Measurements from ENCODE around the gene NRP2.

Gene NRP2

DNA sequence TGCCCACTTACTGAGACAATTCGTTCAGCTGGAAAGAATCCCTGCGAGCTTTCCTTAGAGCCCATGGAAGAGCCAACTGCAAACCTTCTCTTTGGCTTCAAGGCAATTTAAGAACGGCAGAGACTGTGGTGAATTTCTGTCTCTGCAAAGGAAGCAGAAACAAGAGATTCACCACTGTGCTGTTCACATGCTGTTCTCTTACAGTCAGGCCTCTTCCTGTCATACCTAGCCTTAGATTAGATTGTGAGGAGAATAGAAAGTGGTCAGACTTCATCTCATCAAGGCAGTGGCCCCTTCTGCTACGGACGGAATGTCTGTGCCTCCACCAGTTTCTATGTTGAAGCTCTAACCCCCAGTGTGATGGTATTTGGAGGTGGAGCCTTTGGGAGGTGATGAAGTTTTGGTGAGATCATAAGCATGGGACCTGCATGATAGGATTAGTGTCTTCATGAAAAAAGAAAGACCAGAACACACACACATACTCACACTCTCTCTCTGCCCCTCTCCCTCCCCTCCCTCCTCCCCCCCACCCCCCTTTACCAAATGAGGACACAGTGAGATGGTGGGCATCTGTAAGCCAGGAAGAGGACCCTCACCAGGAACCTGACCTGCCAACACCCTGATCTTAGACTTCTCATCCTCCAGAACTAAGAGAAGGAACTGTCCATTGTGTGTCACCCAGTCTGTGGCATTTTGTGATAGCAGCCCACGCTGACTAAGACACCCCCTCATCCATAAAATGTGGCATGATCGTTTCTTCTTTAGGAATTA is 45.6 kb upstream of the NRP2 start:
- no peak for ATAC-seq
- TF ChIP-seq, protein P1, sequence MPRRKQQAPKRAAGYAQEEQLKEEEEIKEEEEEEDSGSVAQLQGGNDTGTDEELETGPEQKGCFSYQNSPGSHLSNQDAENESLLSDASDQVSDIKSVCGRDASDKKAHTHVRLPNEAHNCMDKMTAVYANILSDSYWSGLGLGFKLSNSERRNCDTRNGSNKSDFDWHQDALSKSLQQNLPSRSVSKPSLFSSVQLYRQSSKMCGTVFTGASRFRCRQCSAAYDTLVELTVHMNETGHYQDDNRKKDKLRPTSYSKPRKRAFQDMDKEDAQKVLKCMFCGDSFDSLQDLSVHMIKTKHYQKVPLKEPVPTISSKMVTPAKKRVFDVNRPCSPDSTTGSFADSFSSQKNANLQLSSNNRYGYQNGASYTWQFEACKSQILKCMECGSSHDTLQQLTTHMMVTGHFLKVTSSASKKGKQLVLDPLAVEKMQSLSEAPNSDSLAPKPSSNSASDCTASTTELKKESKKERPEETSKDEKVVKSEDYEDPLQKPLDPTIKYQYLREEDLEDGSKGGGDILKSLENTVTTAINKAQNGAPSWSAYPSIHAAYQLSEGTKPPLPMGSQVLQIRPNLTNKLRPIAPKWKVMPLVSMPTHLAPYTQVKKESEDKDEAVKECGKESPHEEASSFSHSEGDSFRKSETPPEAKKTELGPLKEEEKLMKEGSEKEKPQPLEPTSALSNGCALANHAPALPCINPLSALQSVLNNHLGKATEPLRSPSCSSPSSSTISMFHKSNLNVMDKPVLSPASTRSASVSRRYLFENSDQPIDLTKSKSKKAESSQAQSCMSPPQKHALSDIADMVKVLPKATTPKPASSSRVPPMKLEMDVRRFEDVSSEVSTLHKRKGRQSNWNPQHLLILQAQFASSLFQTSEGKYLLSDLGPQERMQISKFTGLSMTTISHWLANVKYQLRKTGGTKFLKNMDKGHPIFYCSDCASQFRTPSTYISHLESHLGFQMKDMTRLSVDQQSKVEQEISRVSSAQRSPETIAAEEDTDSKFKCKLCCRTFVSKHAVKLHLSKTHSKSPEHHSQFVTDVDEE (CRISPR knock-in tag; IDR thresholded peaks at IDR 0.05), result no peak
- TF ChIP-seq TCF4 (CRISPR knock-in tag; IDR thresholded peaks at IDR 0.05; ENCODE audit: borderline replicate concordance), result no peak
- no peak for TF ChIP-seq TOX (CRISPR knock-in tag; IDR thresholded peaks at IDR 0.05; ENCODE audit: borderline replicate concordance)
- TF ChIP-seq ISL1 (CRISPR knock-in tag; IDR thresholded peaks at IDR 0.05), result no peak
- TF ChIP-seq ZFP3 (CRISPR knock-in tag; IDR thresholded peaks at IDR 0.05), result no peak
- no peak for TF ChIP-seq ZNF565 (CRISPR knock-in tag; conservative IDR thresholded peaks at IDR 0.05; ENCODE audit: low read depth)
- TF ChIP-seq ZNF70 (CRISPR knock-in tag; IDR thresholded peaks at IDR 0.05), result no peak
- TF ChIP-seq ZFP30 (CRISPR knock-in tag; IDR thresholded peaks at IDR 0.05), result no peak
- no peak for TF ChIP-seq CSRNP3 (CRISPR knock-in tag; IDR thresholded peaks at IDR 0.05)
- no peak for TF ChIP-seq ESRRG (CRISPR knock-in tag; IDR thresholded peaks at IDR 0.05)
- TF ChIP-seq PATZ1 (CRISPR knock-in tag; IDR thresholded peaks at IDR 0.05; ENCODE audit: borderline replicate concordance), result no peak
- TF ChIP-seq OSR1 (CRISPR knock-in tag; IDR thresholded peaks at IDR 0.05), result no peak
- TF ChIP-seq CREB5 (CRISPR knock-in tag; IDR thresholded peaks at IDR 0.05; ENCODE audit: low read depth), result no peak
- no peak for TF ChIP-seq GLIS3 (CRISPR knock-in tag; IDR thresholded peaks at IDR 0.05)

GRCh38 chr2:205637320-205637602 is 45.0 kb upstream of the NRP2 start:
- no peak for TF ChIP-seq POU6F1 (CRISPR knock-in tag; IDR thresholded peaks at IDR 0.05; ENCODE audit: borderline replicate concordance, low read depth)
- no peak for TF ChIP-seq ZFP3 (CRISPR knock-in tag; IDR thresholded peaks at IDR 0.05)
- no peak for TF ChIP-seq CSDC2 (CRISPR knock-in tag; IDR thresholded peaks at IDR 0.05)
- TF ChIP-seq ZNF70 (CRISPR knock-in tag; IDR thresholded peaks at IDR 0.05), result no peak
- TF ChIP-seq OSR1 (CRISPR knock-in tag; IDR thresholded peaks at IDR 0.05), result no peak
- no peak for ATAC-seq

DNA sequence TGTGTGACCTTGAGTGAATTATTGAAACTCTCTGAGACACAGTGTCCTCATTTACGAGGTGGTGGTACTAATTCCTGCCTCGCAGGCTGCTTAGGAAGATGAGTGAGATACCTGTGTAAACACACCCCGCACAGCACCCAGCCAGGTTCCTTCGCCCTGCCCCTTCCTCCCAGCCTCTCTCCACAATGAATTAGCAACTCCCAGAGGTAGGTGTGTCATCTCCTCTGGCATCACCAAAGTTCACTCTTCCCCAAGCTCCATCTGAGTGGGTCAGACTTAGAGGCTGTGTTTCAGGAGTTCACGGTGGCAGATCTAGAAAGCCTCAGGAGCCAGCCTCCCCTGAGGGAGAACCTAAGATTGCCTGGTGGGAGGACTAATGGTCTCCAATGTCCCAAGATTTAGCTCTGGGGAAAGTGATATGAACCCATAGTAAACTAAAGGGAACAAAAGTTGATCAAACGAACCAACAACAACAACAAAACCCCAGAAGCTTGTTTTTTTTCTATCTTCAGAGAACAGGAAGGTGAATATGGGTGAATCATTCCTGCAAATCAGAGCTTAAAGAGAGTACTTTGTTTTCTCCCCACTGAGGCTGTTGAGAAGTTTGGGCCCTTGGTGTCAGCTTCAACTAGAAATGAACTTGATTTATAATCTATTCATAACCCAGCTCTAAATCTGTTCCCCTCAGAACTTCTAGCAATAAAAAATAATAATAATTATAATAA is 44.4 kb upstream of the NRP2 start:
- no peak for ATAC-seq
- no peak for TF ChIP-seq ZNF565 (CRISPR knock-in tag; conservative IDR thresholded peaks at IDR 0.05; ENCODE audit: low read depth)
- TF ChIP-seq TOX (CRISPR knock-in tag; IDR thresholded peaks at IDR 0.05; ENCODE audit: borderline replicate concordance), result no peak
- TF ChIP-seq, protein P1 (CRISPR knock-in tag; IDR thresholded peaks at IDR 0.05), result no peak
- TF ChIP-seq CSRNP3 (CRISPR knock-in tag; IDR thresholded peaks at IDR 0.05), result no peak
